Prostate gland (tissue), 2 donors: ENCODE measurements around the gene PPFIA4.

Source experiments
- POLR2A ChIP-seq: fragments of 450-650 bp; IDR thresholded peaks from one replicate; pipeline ENCODE4 v1.6.1; 2016; ENCODE audit warnings: antibody characterized with exemption, mild to moderate bottlenecking
- POLR2AphosphoS5 ChIP-seq: sonication (generic); formaldehyde crosslinking; IDR thresholded peaks from one replicate; pipeline ENCODE4 v1.6.1; 2017; ENCODE audit warnings: antibody characterized with exemption
- TF ChIP-seq, protein P1 (sequence below), 4 experiments: fragments of 200-600 bp in 2 of 4; fragments of 450-650 bp in 2 of 4; sonication (generic) in 2 of 4; IDR thresholded peaks; 1 replicate in 3 of 4; 2 replicates in 1 of 4; pipeline ENCODE4 v1.5.1; 2016 to 2019; ENCODE audit warnings: antibody characterized with exemption in 4 of 4, mild to moderate bottlenecking in 2 of 4, moderate library complexity in 2 of 4

DNA sequence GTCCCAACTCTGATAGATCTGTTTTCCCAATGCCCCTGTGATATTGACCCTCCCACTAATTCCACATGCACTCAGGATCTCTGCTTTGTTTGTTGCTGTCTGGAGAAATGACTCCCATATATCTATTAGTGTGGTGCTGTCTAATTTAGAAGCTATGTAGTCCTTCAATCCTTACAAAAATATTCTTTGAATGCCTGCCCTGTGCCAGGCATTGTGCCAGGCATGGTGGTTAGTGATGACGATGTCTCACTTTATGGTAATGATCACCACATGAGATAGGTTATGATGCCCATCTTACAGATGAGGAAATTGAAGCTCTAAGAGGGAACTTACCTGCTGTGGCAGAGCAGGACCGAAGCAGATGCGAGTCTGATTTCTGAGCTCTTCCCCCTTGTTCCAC is 46.6 kb downstream of the PPFIA4 start:
- TF ChIP-seq, protein P1, sequence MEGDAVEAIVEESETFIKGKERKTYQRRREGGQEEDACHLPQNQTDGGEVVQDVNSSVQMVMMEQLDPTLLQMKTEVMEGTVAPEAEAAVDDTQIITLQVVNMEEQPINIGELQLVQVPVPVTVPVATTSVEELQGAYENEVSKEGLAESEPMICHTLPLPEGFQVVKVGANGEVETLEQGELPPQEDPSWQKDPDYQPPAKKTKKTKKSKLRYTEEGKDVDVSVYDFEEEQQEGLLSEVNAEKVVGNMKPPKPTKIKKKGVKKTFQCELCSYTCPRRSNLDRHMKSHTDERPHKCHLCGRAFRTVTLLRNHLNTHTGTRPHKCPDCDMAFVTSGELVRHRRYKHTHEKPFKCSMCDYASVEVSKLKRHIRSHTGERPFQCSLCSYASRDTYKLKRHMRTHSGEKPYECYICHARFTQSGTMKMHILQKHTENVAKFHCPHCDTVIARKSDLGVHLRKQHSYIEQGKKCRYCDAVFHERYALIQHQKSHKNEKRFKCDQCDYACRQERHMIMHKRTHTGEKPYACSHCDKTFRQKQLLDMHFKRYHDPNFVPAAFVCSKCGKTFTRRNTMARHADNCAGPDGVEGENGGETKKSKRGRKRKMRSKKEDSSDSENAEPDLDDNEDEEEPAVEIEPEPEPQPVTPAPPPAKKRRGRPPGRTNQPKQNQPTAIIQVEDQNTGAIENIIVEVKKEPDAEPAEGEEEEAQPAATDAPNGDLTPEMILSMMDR (IDR thresholded peaks at IDR 0.05): no peak
- no peak for TF ChIP-seq POLR2A
- TF ChIP-seq POLR2AphosphoS5: no peak
